ENCODE measurements around the gene MT2A.

The MT2A gene

GRCh38 chr16:56657555-56658326, 49.4 kb downstream of the MT2A start, which contains the start of gene MT1F:
TSS of gene MT1F (plus strand) at chr16:56657959. CDS start at chr16:56658059, 100 bp downstream.
- POLR2A ChIA-PET = no interaction called here
- DNase-seq (ENCODE audit: extremely low spot score) = peak; percentile 37

GRCh38 chr16:56658327-56658875, 50.0 kb downstream of the MT2A start:
- ChIA-PET CTCF (no interaction called here), POLR2A (no interaction called here)
- DNase-seq (ENCODE audit: extremely low spot score) = no peak
- TF ChIP-seq CTCF (IDR thresholded peaks at IDR 0.05; ENCODE audit: control extremely low read depth, extremely low read depth, low read depth, missing control alignments) = no peak

More at GRCh38 chr16:56657555-56658326, 49.4 kb downstream of the MT2A start, which contains the start of gene MT1F:
- CTCF ChIA-PET = no interaction called here
- no peak for TF ChIP-seq CTCF (IDR thresholded peaks at IDR 0.05; ENCODE audit: control extremely low read depth, extremely low read depth, low read depth, missing control alignments)
